Measurements from ENCODE around the gene RPL7A. TPM values are rescaled to one million over a fixed set of nuclear protein-coding genes. Genes with fewer than 3 reads are reported as not detected.
A peak's percentile ranks its signal among the peaks of the same experiment; 100 is the strongest.
"Not testable (repeated sequence)": the region's sequence is repeated elsewhere in the genome, so short reads cannot be mapped to it uniquely, and the experiment has no call there.

RPL7A gene
- total RNA-seq, 1 donor from 2014 or later, result 3,393 TPM

DNA sequence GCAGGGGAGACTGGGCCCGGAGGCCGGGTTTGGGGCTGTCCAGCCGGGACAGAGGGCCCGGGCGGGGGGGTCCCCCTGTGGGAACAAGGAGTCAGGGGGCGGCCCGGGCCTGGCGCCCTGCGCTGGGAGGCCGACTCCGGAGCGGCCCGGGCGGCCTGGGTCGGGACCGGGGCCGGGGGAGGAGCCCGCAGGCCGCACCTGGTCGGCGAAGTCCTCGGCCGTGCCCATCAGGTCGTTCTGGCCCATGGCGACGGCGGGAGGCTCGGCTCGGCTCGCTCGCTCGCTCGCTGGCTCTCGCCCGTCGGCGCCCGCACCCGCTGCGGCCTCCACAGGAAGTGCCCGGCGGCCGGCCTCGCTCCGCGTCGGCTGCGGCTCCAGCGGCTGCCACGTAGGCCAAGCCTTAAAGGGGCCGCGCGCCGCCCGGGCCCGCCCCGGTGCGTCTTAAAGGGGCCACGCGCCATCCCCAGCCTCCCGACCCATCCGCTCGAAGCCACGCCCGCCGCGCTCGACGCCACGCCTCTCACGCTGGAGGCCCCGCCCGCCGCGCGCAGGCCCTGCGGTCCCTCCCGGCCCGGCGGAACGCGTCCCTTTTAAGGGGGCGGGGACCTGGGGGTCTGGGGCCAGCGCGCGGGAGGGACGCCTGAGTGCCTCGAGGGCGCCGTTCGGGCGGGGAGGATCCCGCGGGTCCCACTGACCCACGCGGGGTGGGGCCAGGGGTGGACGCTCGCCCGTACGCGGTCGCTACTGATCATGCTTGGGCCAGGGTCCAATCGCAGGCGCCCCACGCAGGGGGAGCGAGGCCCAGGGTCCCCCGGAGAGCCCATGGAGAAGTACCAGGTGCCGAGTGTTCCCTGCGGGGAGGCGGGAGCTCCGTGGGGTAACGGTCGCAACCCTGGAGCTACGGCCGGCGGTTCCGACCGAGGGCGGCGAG, 28.0 kb downstream of the RPL7A start, which contains the start of the genes STKLD1 and SURF4:
Gene STKLD1 (plus strand): TSS at position 643 of the 931 bp plus-strand sequence. CDS start 108 bp downstream, at position 751.
Gene SURF4 (minus strand): TSS at position 337 of the 931 bp plus-strand sequence. CDS start 91 bp downstream, at position 246.
- peak; percentile 36 for DNase-seq (ENCODE audit: low read depth)
- peak within 1 kb of the TSS; percentile 97 for H3K4me3 ChIP-seq (ENCODE audit: low read depth, low read length)
- TF ChIP-seq, protein P1, sequence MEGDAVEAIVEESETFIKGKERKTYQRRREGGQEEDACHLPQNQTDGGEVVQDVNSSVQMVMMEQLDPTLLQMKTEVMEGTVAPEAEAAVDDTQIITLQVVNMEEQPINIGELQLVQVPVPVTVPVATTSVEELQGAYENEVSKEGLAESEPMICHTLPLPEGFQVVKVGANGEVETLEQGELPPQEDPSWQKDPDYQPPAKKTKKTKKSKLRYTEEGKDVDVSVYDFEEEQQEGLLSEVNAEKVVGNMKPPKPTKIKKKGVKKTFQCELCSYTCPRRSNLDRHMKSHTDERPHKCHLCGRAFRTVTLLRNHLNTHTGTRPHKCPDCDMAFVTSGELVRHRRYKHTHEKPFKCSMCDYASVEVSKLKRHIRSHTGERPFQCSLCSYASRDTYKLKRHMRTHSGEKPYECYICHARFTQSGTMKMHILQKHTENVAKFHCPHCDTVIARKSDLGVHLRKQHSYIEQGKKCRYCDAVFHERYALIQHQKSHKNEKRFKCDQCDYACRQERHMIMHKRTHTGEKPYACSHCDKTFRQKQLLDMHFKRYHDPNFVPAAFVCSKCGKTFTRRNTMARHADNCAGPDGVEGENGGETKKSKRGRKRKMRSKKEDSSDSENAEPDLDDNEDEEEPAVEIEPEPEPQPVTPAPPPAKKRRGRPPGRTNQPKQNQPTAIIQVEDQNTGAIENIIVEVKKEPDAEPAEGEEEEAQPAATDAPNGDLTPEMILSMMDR (conservative IDR thresholded peaks at IDR 0.05; ENCODE audit: low read depth, low read length), result no peak

- not testable (repeated sequence) for DNase-seq (ENCODE audit: low read depth)
- peak overlapping the region; percentile 97 for H3K4me3 ChIP-seq (ENCODE audit: low read depth, low read length)
Observed at GRCh38 chr9:133377280-133377679, 29.3 kb downstream of the RPL7A start.

- no peak overlapping the region for H3K4me3 ChIP-seq (ENCODE audit: low read depth, low read length)
- DNase-seq (ENCODE audit: low read depth), result no peak
- TF ChIP-seq, protein P1 (conservative IDR thresholded peaks at IDR 0.05; ENCODE audit: low read depth, low read length), result no peak
Observed at GRCh38 chr9:133377721-133378216, 29.8 kb downstream of the RPL7A start.

DNA sequence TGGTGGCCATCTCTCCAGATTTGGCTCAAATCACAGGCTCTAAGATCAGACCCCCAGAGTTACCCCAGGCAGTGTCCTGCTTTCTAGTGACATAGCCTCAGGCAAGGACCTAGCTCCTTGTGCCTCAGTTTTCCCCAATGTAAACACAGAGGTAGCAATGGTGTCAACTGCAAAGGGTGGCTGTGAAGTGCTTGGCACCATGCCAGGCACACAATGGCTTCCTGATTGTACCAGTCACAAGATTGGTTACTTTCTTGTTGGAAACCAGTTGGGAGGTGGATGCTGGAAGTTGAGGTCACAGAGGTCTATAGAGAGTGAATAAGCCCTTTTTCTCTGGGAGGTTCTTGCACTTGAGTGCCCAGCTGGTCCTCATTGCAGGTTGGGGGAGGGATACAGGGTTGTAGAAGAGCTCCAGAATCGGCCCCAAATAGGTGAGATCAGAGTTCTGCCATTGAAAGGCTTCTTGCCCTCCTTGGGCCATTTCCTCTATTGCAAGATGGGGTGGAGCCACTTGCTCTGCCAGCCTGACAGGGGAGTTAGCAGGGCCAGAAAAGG, 30.5 kb downstream of the RPL7A start:
- H3K4me3 ChIP-seq (ENCODE audit: low read depth, low read length), result no peak overlapping the region
- no peak for DNase-seq (ENCODE audit: low read depth)
- TF ChIP-seq, protein P1 (conservative IDR thresholded peaks at IDR 0.05; ENCODE audit: low read depth, low read length), result no peak

- DNase-seq (ENCODE audit: low read depth), result no peak
Observed at GRCh38 chr9:133379153-133380086, 31.4 kb downstream of the RPL7A start.

GRCh38 chr9:133380734-133381133, 32.7 kb downstream of the RPL7A start:
- no peak overlapping the region for H3K4me3 ChIP-seq (ENCODE audit: low read depth, low read length)
- DNase-seq (ENCODE audit: low read depth), result no peak
- TF ChIP-seq, protein P1 (conservative IDR thresholded peaks at IDR 0.05; ENCODE audit: low read depth, low read length), result no peak

More at GRCh38 chr9:133379153-133380086, 31.4 kb downstream of the RPL7A start:
- TF ChIP-seq, protein P1 (conservative IDR thresholded peaks at IDR 0.05; ENCODE audit: low read depth, low read length), result no peak
- no peak overlapping the region for H3K4me3 ChIP-seq (ENCODE audit: low read depth, low read length)
